HUES6 (cell line): ENCODE data around the gene BEX3.
"Not testable (repeated sequence)": the region's sequence is repeated elsewhere in the genome, so short reads cannot be mapped to it uniquely, and the experiment has no call there.

Experiments
- H3K27ac ChIP-seq: 2 replicates; pipeline ENCODE4 v1.7.0; 2013; ENCODE audit warnings: low read depth, mild to moderate bottlenecking, low read length, inconsistent platforms
- H3K27me3 ChIP-seq: 2 replicates; pipeline ENCODE4 v1.6.1; 2013; ENCODE audit warnings: low read length; ENCODE audit not compliant: control insufficient read depth, insufficient read depth
- H3K36me3 ChIP-seq: 2 replicates; pipeline ENCODE4 v1.6.1; 2013; ENCODE audit warnings: low read length; ENCODE audit not compliant: control insufficient read depth, insufficient read depth
- H3K4me1 ChIP-seq: 2 replicates; pipeline ENCODE4 v1.6.1; 2013; ENCODE audit warnings: low read length; ENCODE audit not compliant: control insufficient read depth, insufficient read depth
- H3K4me3 ChIP-seq: 2 replicates; pipeline ENCODE4 v1.5.1; 2013; ENCODE audit warnings: low read depth, low read length
- H3K9ac ChIP-seq: one replicate; pipeline ENCODE4 v1.6.1; 2013; ENCODE audit warnings: mild to moderate bottlenecking, low read length
- H3K9me3 ChIP-seq: 2 replicates; pipeline ENCODE4 v1.6.1; 2013; ENCODE audit warnings: low read depth, low read length; ENCODE audit not compliant: control insufficient read depth, insufficient read depth

The BEX3 gene

GRCh38 chrX:103400931-103401330 lies 24.6 kb downstream of the BEX3 start:
- no peaks in the 10 kb centered on the region for H3K9me3 ChIP-seq
- no peak overlapping the region for H3K9ac ChIP-seq
- peaks cover 21% of the 10 kb centered on the region for H3K4me1 ChIP-seq
- H3K27ac ChIP-seq: no peak overlapping the region
- no peak overlapping the region for H3K4me3 ChIP-seq
- no peaks in the 10 kb centered on the region for H3K36me3 ChIP-seq
- peaks cover 56% of the 10 kb centered on the region for H3K27me3 ChIP-seq

DNA sequence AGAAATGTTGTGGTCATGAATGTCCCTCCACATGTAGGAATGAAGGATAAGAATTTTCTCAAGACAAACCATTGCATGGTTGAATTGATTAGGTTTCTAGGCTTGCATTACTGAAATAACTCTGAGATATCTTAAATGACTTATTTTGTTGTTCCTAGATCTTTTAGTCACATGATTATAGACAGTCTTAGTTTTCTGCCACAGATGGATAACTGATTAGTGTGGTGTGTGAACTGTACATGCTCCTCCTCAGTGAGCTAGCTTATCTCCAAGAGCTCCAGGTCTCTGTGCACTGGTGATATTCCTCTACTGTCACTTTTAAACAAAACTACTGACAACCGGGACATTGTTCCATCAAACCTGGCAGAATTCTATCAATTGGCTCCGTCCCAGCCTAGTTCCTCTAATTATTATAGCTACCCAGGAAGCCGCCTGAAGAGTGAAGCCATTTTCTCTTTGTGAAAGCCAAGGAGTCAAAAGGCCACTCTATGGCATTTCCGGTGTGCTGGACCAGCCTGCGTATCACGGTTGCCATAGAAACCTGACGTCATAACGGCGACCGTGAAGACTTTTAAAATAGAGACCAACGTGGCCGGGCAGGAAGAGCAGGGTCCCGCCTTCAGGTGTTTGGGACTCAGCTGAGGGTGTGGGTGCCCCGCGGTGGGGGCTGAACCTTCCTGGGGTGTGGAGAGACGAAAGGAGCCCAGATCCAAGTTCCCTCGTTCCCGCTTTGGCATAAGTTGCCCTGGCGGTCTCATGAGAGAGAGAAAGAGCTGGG lies 28.1 kb downstream of the BEX3 start:
- H3K27ac ChIP-seq: peak overlapping the region; percentile 26; the same call in 1 of the 2 replicates
- no peaks in the 10 kb centered on the region for H3K9me3 ChIP-seq
- H3K9ac ChIP-seq: peak overlapping the region; percentile 69
- peaks cover 14% of the 10 kb centered on the region for H3K36me3 ChIP-seq
- peak overlapping the region; percentile 79 for H3K4me3 ChIP-seq
- H3K27me3 ChIP-seq: peaks cover 36% of the 10 kb centered on the region
- peaks cover 14% of the 10 kb centered on the region for H3K4me1 ChIP-seq

DNA sequence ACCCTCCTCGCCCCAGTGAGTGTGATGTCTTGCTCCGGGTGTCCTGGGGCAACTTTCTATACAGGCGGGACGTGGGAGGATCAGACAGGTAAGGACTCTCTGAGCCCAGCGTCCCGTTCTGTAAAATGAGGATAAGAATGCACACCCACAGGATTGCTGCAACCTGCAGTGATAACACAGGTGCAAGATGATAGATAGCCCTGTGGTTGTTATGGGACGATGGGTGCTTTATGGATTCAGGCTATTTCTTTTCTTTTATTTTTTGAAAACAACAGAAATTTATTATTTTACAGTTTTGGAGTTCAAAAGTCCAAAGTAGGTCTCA lies 28.6 kb downstream of the BEX3 start:
- H3K36me3 ChIP-seq: peaks cover 17% of the 10 kb centered on the region
- peaks cover 36% of the 10 kb centered on the region for H3K27me3 ChIP-seq
- peak overlapping the region; percentile 79 for H3K4me3 ChIP-seq
- no peak overlapping the region for H3K27ac ChIP-seq
- peak overlapping the region; percentile 69 for H3K9ac ChIP-seq
- H3K4me1 ChIP-seq: peaks cover 14% of the 10 kb centered on the region
- no peaks in the 10 kb centered on the region for H3K9me3 ChIP-seq

- Histone ChIP-seq H3K27ac (no peak overlapping the region), H3K27me3 (peaks cover 24% of the 10 kb centered on the region), H3K36me3 (peaks cover 24% of the 10 kb centered on the region), H3K4me3 (no peak overlapping the region), H3K4me1 (peaks cover 14% of the 10 kb centered on the region), H3K9ac (no peak overlapping the region), H3K9me3 (no peaks in the 10 kb centered on the region)
Measured at GRCh38 chrX:103406256-103406655, 29.9 kb downstream of the BEX3 start.

- H3K4me1 ChIP-seq: peaks cover 14% of the 10 kb centered on the region
- H3K4me3 ChIP-seq: no peak overlapping the region
- H3K9ac ChIP-seq: no peak overlapping the region
- peaks cover 24% of the 10 kb centered on the region for H3K36me3 ChIP-seq
- H3K27me3 ChIP-seq: peaks cover 8% of the 10 kb centered on the region; the same call in 1 of the 2 replicates
- no peak overlapping the region for H3K27ac ChIP-seq
- no peaks in the 10 kb centered on the region for H3K9me3 ChIP-seq
Measured at GRCh38 chrX:103407776-103408175, 31.4 kb downstream of the BEX3 start.

- Histone ChIP-seq H3K4me1 (peaks cover 13% of the 10 kb centered on the region), H3K36me3 (peaks cover 24% of the 10 kb centered on the region)
- not testable (repeated sequence) for H3K4me3 ChIP-seq, H3K9ac ChIP-seq, H3K9me3 ChIP-seq, H3K27me3 ChIP-seq, H3K27ac ChIP-seq
Measured at GRCh38 chrX:103411721-103412120, 35.4 kb downstream of the BEX3 start.

DNA sequence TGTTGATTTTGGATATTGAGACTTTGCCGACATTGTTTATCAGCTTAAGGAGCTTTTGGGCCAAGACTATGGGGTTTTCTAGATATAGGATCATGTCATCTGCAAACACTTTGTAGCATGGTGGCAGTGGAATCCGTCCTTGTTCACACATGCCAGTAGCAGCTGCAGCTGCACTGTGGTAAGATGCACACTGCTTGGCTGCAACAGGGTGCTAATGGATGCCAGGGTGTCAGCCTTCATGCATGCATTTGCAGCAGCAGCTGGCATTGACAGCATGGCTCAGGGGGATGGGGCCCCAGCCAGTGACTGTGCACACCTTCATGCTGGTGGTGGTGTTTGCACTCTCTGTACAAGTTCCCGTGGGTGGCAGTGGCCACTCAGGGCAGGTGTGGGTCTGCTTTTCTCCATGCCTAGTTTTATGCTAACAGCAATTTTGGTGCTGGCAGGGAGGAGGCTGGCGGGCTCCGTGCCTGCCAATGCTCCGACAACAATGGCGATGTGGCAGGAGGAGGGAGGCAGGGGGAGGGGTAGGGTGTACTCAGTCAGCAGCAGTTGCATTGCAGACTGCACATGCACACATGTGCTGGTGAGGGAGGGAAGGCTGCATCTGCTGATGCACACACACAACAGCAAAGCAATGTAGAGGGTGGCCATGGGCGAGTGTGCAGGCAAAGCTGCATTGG lies 37.5 kb downstream of the BEX3 start:
- H3K4me3 ChIP-seq: no peak overlapping the region
- no peak overlapping the region for H3K27ac ChIP-seq
- no peaks in the 10 kb centered on the region for H3K9me3 ChIP-seq
- H3K36me3 ChIP-seq: peaks cover 19% of the 10 kb centered on the region
- H3K9ac ChIP-seq: no peak overlapping the region
- H3K27me3 ChIP-seq: peaks cover 12% of the 10 kb centered on the region; the same call in 1 of the 2 replicates
- peaks cover 25% of the 10 kb centered on the region for H3K4me1 ChIP-seq

- H3K36me3 ChIP-seq: peaks cover 16% of the 10 kb centered on the region
- no peak overlapping the region for H3K9ac ChIP-seq
- H3K4me3 ChIP-seq: no peak overlapping the region
- no peaks in the 10 kb centered on the region for H3K9me3 ChIP-seq
- H3K27me3 ChIP-seq: peaks cover 12% of the 10 kb centered on the region; the same call in 1 of the 2 replicates
- peaks cover 25% of the 10 kb centered on the region for H3K4me1 ChIP-seq
- no peak overlapping the region for H3K27ac ChIP-seq
Measured at GRCh38 chrX:103414561-103414960, 38.2 kb downstream of the BEX3 start.

DNA sequence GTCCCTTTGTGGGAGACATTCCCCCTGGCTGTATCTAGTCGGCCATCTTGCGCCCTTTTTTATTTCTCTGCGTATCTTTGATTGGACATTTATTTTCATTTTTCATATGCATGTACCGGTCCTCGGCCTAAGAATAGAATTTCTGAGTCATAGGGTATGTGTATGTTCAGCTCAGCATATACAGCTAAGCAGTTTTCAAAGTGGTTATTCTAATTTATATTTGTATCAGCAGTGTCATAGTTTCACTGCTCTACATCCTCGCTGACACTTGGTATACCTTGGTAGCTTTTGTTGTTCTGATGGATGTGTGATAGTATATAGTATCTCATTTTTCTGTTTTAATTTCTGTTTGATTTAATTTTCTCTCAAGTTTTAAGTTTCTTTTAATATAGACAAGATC lies 38.7 kb downstream of the BEX3 start:
- Histone ChIP-seq H3K27ac (no peak overlapping the region), H3K9ac (no peak overlapping the region), H3K4me3 (no peak overlapping the region), H3K4me1 (peaks cover 25% of the 10 kb centered on the region), H3K36me3 (peaks cover 13% of the 10 kb centered on the region), H3K9me3 (no peaks in the 10 kb centered on the region; the same call in 1 of the 2 replicates), H3K27me3 (peaks cover 12% of the 10 kb centered on the region; the same call in 1 of the 2 replicates)

DNA sequence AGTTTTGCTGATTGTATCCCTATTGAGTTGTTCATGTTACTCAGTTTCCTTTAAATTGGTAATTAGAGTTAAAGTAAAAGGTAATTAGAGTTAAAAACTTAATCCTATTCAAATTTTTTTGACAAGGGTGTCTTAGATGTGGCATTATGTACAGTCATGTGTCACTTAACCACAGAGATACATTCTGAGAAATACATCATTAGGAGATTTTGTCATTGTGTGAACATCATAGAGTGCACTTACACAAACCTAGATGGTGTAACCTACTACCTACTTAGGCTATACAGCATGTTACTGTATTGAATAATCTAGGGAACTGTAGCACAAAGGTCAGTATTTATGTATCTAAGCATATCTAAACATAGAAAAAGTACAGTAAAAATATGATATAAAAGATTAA lies 39.2 kb downstream of the BEX3 start:
- Histone ChIP-seq H3K27me3 (peaks cover 12% of the 10 kb centered on the region; the same call in 1 of the 2 replicates), H3K4me1 (peaks cover 25% of the 10 kb centered on the region), H3K9ac (no peak overlapping the region), H3K27ac (no peak overlapping the region), H3K36me3 (peaks cover 9% of the 10 kb centered on the region; the same call in 1 of the 2 replicates), H3K4me3 (no peak overlapping the region), H3K9me3 (peaks cover 2% of the 10 kb centered on the region; the same call in 1 of the 2 replicates)

- Histone ChIP-seq H3K36me3 (peaks cover 6% of the 10 kb centered on the region; the same call in 1 of the 2 replicates), H3K27me3 (peaks cover 12% of the 10 kb centered on the region; the same call in 1 of the 2 replicates), H3K4me1 (peaks cover 25% of the 10 kb centered on the region), H3K9ac (no peak overlapping the region), H3K27ac (no peak overlapping the region), H3K4me3 (no peak overlapping the region), H3K9me3 (peaks cover 2% of the 10 kb centered on the region; the same call in 1 of the 2 replicates)
Measured at GRCh38 chrX:103417370-103417769, 41.0 kb downstream of the BEX3 start.
